Measurements from ENCODE around the gene SIX2.

SIX2 gene

DNA sequence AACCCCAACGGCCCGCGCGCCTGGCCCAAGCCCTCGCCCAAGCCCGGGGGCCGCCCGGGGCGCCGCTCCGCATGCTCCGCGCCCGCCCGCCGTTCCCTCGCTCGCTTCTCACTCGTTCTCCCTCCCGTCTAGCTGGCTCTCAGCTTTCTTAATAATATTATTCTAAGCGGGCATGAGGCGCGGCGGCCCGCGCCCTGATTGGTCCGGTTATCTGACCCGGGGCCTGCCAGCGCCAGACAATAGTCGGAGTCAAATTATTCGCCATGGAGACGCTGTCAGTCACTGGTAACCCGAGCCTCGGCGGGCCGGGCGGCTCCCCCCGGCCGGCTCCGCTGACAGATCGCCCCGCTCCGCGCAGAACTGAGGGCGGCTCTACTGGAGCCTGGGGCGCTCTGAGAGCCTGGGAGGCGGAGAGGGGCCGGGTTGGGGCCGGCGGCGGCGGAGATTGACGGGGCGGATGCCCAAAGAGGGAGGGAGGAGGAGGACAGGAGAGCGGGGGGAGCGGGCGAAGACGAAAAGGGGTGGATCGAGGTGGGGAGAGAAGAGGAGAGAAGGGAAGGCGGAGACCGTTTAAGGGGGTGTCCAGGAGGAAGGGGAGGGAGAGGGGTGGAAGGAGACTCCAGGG lies at the start of gene SIX2:
Gene SIX2 (minus strand): TSS at position 150 of the 625 bp plus-strand sequence. CDS start 342 bp downstream, outside the sequence.
- H2AFZ ChIP-seq (ENCODE audit: low read length): 0 out of 2 replicates have a peak within 1 kb of the TSS, but pooled peaks have one; percentile 15

DNA sequence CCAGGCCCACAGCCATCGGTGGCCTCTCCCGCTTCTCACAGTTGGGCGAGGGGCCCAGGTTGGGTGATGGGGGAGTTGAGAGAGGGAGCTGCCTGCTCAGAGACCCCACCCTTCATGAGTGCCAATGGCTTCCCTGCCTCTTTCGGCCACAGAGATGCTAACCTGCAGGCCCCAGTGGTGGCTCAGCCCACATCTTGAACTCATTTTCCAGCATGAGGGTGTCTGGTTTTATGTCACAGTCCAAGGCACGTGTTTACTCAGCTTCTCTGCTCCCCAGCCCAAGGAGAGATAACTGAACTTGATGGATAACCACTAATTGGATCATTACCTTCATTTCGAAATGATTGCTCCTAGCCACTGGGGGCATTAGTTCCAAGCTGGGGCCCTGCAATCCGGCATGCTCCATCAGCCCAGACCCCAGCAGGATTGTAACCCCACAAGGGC lies 45.9 kb upstream of the SIX2 start:
- no peaks in the 10 kb centered on the region for H3K9me2 ChIP-seq (replicated peaks; ENCODE audit: insufficient read depth, low read length)
- H3F3A ChIP-seq (ENCODE audit: insufficient read depth, low read length): no peaks in the 10 kb centered on the region
- H3K9ac ChIP-seq (ENCODE audit: low read length): no peak overlapping the region
- no peak for DNase-seq
- no peaks in the 10 kb centered on the region for H3K79me2 ChIP-seq (ENCODE audit: low read length)
- H4K20me1 ChIP-seq (ENCODE audit: insufficient read depth, low read length): no peaks in the 10 kb centered on the region
- H3K36me3 ChIP-seq (replicated peaks; ENCODE audit: insufficient read depth, low read length): no peaks in the 10 kb centered on the region
- H3K4me3 ChIP-seq (ENCODE audit: low read length): no peak overlapping the region
- H3K4me1 ChIP-seq (ENCODE audit: low read length): no peaks in the 10 kb centered on the region
- H3K27me3 ChIP-seq (replicated peaks; ENCODE audit: insufficient read depth, low read length): no peaks in the 10 kb centered on the region
- H3K4me2 ChIP-seq (ENCODE audit: low read depth, low read length): no peak overlapping the region
- no peak for TF ChIP-seq EZH2 (optimal IDR thresholded peaks at IDR 0.05; ENCODE audit: low read depth, low read length)
- TF ChIP-seq, protein P1, sequence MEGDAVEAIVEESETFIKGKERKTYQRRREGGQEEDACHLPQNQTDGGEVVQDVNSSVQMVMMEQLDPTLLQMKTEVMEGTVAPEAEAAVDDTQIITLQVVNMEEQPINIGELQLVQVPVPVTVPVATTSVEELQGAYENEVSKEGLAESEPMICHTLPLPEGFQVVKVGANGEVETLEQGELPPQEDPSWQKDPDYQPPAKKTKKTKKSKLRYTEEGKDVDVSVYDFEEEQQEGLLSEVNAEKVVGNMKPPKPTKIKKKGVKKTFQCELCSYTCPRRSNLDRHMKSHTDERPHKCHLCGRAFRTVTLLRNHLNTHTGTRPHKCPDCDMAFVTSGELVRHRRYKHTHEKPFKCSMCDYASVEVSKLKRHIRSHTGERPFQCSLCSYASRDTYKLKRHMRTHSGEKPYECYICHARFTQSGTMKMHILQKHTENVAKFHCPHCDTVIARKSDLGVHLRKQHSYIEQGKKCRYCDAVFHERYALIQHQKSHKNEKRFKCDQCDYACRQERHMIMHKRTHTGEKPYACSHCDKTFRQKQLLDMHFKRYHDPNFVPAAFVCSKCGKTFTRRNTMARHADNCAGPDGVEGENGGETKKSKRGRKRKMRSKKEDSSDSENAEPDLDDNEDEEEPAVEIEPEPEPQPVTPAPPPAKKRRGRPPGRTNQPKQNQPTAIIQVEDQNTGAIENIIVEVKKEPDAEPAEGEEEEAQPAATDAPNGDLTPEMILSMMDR (IDR thresholded peaks at IDR 0.05; ENCODE audit: low read length): no peak
- TF ChIP-seq EZH2phosphoT487 (IDR thresholded peaks at IDR 0.05; ENCODE audit: low read length): no peak
- no peak overlapping the region for H2AFZ ChIP-seq (ENCODE audit: low read length)
- no peak overlapping the region for H3K27ac ChIP-seq (ENCODE audit: low read length)
- H3K9me3 ChIP-seq (replicated peaks; ENCODE audit: insufficient read depth, low read length): no peaks in the 10 kb centered on the region

More for the DNA sequence above, at the start of gene SIX2:
- Histone ChIP-seq H3K9me2 (replicated peaks; ENCODE audit: insufficient read depth, low read length) (no peaks in the 10 kb centered on the region), H3K9me3 (replicated peaks; ENCODE audit: insufficient read depth, low read length) (no peaks in the 10 kb centered on the region), H3K36me3 (replicated peaks; ENCODE audit: insufficient read depth, low read length) (no peaks in the 10 kb centered on the region), H4K20me1 (ENCODE audit: insufficient read depth, low read length) (no peaks in the 10 kb centered on the region), H3F3A (ENCODE audit: insufficient read depth, low read length) (no peaks in the 10 kb centered on the region), H3K27me3 (replicated peaks; ENCODE audit: insufficient read depth, low read length) (no peaks in the 10 kb centered on the region; the same call in 1 of the 2 replicates), H3K4me3 (ENCODE audit: low read length) (peak within 1 kb of the TSS; percentile 36; the same call in 1 of the 2 replicates), H3K9ac (ENCODE audit: low read length) (no peak within 1 kb of the TSS), H3K4me2 (ENCODE audit: low read depth, low read length) (peak within 1 kb of the TSS; percentile 55; the same call in 1 of the 2 replicates), H3K4me1 (ENCODE audit: low read length) (no peaks in the 10 kb centered on the region), H3K27ac (ENCODE audit: low read length) (no peak within 1 kb of the TSS), H3K79me2 (ENCODE audit: low read length) (no peaks in the 10 kb centered on the region)
- no peak for TF ChIP-seq EZH2phosphoT487 (IDR thresholded peaks at IDR 0.05; ENCODE audit: low read length)
- TF ChIP-seq, protein P1 (IDR thresholded peaks at IDR 0.05; ENCODE audit: low read length): no peak
- no peak for TF ChIP-seq EZH2 (optimal IDR thresholded peaks at IDR 0.05; ENCODE audit: low read depth, low read length)
- peak; percentile 47 for DNase-seq

DNA sequence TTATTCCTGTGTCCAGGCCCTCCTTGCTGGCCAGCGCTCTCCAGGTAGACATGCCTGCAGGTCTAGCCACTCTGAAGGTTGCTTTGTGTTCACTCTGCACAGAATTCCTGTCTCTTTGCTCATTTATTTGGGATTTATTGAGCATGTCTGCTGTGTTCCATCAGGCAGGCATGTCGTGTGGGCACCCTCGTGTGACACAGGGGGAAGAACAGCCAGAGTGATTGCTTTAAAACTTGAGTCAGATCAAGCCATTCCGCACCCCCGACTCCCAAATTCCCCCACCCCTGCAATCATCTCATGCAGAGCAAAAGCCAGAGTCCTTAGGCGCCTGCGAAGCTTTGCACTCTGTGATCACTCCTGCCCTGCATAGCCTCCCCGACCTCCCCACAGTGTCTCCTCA lies 44.7 kb upstream of the SIX2 start:
- DNase-seq: no peak
- no peak overlapping the region for H2AFZ ChIP-seq (ENCODE audit: low read length)
- H4K20me1 ChIP-seq (ENCODE audit: insufficient read depth, low read length): no peaks in the 10 kb centered on the region
- no peak overlapping the region for H3K27ac ChIP-seq (ENCODE audit: low read length)
- TF ChIP-seq EZH2 (optimal IDR thresholded peaks at IDR 0.05; ENCODE audit: low read depth, low read length): no peak
- TF ChIP-seq EZH2phosphoT487 (IDR thresholded peaks at IDR 0.05; ENCODE audit: low read length): no peak
- TF ChIP-seq, protein P1 (IDR thresholded peaks at IDR 0.05; ENCODE audit: low read length): no peak
- H3K4me3 ChIP-seq (ENCODE audit: low read length): no peak overlapping the region
- H3K27me3 ChIP-seq (replicated peaks; ENCODE audit: insufficient read depth, low read length): no peaks in the 10 kb centered on the region
- no peaks in the 10 kb centered on the region for H3F3A ChIP-seq (ENCODE audit: insufficient read depth, low read length)
- no peaks in the 10 kb centered on the region for H3K9me3 ChIP-seq (replicated peaks; ENCODE audit: insufficient read depth, low read length)
- H3K4me1 ChIP-seq (ENCODE audit: low read length): no peaks in the 10 kb centered on the region
- H3K36me3 ChIP-seq (replicated peaks; ENCODE audit: insufficient read depth, low read length): no peaks in the 10 kb centered on the region
- H3K9ac ChIP-seq (ENCODE audit: low read length): no peak overlapping the region
- H3K79me2 ChIP-seq (ENCODE audit: low read length): no peaks in the 10 kb centered on the region
- H3K4me2 ChIP-seq (ENCODE audit: low read depth, low read length): no peak overlapping the region
- no peaks in the 10 kb centered on the region for H3K9me2 ChIP-seq (replicated peaks; ENCODE audit: insufficient read depth, low read length)

Measured in MM.1S (cell line).